HT1080 (cell line): ENCODE data around the gene DAB2IP. TPM values are rescaled to one million over a fixed set of nuclear protein-coding genes. Genes with fewer than 3 reads are reported as not detected.
"Not testable (repeated sequence)": the region's sequence is repeated elsewhere in the genome, so short reads cannot be mapped to it uniquely, and the experiment has no call there.

ENCODE experiments used
- DNase-seq: peaks from one replicate; pipeline ENCODE4 v3.0.0-alpha.2; 2015; ENCODE audit warnings: low read depth
- total RNA-seq: library from RNA; depleted of rRNA; stranded (reverse); fragments of >200 nt; shearing (Covaris generic); gene quantifications from 2 replicates; pipeline ENCODE4 v1.2.3, GENCODE V29; 2014

DAB2IP gene
- total RNA-seq, 1 experiment from 2014 or later: 16.6 TPM

GRCh38 chr9:121785673-121786542, 134.5 kb downstream of the DAB2IP start:
- no peak for DNase-seq

DNA sequence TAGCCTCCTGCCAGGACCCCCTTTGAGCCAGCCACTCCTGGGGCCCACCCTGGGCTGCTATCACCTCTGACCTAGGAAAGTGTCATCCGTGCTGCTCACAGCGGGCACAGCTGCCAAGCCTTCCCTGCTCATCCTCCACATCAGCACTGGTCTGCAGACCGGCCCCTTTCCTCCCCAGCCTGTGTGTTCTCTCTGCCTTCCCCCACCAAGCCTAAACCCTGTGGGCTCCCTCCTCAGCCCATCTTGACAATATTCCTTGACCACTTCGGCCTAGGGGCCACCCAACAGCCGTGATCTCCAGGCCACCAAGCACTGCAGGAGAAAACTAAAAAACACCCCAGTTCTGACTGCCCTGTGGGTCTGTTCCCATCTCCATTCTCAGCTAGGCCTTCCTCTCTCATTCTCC, 135.1 kb downstream of the DAB2IP start:
- DNase-seq: no peak

GRCh38 chr9:121786998-121787422, 135.6 kb downstream of the DAB2IP start:
- DNase-seq: no peak

- no peak for DNase-seq
These were observed 137.4 kb downstream of the DAB2IP start for GRCh38 chr9:121788686-121789366.

DNA sequence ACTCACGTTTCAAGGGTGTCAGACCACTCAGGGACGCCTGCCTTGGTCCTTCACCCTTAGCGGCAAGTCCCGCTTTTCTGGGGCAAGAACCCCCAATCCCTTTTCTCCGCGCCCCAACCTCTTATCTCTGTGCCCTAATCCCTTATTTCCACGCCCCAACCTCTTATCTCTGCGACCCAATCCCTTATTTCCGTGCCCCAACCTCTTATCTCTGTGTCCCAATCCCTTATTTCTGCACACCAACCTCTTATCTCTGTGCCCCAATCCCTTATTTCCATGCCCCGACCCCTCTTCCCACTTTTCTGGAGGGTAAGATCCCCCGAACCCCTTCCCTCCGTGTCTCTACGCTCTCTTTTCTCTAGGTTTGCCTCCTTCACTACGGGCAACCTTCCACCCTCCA, 139.4 kb downstream of the DAB2IP start:
- DNase-seq: no peak

DNA sequence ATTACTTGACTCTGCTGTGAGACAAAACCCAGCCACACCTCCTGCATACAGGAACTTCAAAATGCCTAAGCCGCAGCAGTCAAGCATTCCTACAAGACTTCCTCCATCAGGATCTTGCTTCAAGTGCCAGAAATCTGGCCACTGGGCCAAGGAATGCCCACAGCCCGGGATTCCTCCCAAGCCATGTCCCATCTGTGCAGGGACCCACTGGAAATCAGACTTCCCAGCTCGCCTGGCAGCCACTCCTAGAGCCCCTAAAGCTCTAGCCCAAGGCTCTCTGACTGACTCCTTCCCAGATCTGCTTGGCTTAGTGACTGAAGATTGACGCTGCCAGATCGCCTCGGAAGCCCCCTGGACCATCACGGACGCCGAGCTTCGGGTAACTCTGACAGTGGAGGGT, 141.0 kb downstream of the DAB2IP start:
- not testable (repeated sequence) for DNase-seq

GRCh38 chr9:121794334-121794733, 142.9 kb downstream of the DAB2IP start:
- not testable (repeated sequence) for DNase-seq

DNA sequence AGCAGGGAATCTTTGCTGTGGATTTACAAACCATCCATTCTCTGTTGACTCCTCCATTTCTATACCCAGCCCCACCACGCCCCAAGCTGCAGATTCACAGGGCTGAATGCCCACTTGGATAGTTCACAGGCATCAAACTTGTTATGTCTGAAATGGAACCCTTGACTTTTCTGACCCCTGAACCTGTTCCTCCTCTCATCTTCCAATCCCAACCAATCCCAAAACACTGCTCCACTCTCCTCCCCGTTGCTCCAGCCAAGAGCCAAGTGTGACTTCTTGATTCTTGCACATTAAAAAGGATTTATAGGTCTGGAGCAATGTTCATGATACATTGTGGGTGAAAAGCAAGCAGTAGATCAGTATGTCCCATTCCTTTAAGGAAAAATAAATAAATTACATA, 145.6 kb downstream of the DAB2IP start:
- no peak for DNase-seq

GRCh38 chr9:121798941-121799340, 147.5 kb downstream of the DAB2IP start:
- DNase-seq: no peak

DNA sequence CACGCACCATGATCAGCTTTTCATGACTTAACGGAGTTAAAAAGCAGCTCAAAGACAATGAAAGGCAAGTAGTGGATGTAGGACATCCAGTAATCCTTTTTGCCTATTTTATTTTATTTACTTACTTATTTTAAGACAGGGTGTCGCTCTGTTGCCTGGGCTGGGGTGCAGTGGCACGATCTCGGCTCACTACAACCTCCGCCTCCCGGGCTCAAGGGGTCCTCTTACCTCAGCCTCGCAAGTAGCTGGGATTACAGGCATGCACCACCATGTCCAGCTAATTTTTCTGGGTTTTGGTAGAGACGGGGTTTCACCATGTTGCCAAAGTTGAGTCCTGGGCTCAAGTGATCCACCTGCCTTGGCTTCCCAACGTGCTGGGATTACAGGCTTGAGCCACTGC, 148.9 kb downstream of the DAB2IP start:
- no peak for DNase-seq

GRCh38 chr9:121801579-121801978, 150.1 kb downstream of the DAB2IP start:
- DNase-seq: no peak

DNA sequence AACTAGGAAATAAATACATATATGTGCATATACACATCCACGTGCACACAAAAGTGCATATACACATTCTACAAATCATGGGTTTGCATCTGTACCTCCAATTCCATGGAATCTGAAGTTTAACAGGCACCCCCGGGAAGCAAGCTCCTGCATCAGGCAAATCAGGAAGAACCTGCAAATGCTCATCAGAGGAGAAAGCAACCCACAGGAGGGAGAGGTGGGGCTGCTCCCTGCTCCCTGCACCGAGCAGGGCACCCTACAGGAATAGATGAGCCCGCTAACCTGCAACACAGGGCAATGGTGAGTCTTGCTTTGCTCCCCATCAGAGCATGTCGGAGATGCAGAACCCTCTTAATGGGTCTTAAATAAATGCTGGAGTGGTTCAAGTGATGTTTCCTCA, 151.3 kb downstream of the DAB2IP start:
- no peak for DNase-seq

GRCh38 chr9:121807069-121807822, 155.8 kb downstream of the DAB2IP start:
- DNase-seq: no peak

DNA sequence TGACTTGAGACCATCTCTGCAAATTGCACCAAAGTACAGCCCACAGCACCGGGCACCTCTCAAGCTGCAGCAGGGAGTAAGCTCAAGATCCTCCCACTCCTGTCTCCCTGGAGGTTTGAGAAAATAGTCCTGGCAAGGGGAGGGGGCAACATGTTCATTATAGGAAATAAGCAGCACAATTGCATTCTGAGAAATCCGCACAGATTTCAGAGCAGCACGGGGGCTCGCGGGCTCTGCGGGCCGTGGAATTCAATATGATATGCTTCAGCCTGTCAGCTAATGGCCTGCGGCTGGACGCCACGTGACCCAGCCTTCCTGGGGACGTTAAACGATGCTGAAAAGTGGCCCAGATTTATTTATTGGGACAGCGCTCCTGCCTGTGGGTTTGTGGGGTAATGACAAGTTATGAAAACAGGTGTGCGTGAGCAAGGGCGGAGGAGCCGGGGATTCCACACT, 156.4 kb downstream of the DAB2IP start:
- no peak for DNase-seq

- no peak for DNase-seq
These were observed 157.3 kb downstream of the DAB2IP start for GRCh38 chr9:121808781-121809180.

- DNase-seq: no peak
These were observed 158.1 kb downstream of the DAB2IP start for GRCh38 chr9:121809356-121810050.

DNA sequence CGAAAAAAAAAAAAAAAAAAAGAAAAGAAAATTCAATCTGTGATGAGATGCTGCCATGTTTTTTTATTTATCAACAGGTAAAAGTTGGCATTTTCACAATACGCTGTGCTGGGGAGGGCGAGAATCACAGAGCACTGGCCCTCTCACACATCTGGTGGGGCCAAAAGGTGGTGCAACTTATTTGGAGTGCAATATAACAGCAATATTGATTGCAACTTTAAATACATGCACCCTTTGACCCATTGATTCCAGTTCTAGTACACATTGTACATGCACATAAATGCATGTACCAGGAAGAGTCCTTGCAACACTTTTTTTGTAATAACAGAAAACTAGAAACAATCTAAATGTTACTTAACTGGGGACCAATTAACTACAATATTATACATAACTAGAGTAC, 159.1 kb downstream of the DAB2IP start:
- DNase-seq: no peak

GRCh38 chr9:121811140-121811539, 159.7 kb downstream of the DAB2IP start:
- DNase-seq: no peak

DNA sequence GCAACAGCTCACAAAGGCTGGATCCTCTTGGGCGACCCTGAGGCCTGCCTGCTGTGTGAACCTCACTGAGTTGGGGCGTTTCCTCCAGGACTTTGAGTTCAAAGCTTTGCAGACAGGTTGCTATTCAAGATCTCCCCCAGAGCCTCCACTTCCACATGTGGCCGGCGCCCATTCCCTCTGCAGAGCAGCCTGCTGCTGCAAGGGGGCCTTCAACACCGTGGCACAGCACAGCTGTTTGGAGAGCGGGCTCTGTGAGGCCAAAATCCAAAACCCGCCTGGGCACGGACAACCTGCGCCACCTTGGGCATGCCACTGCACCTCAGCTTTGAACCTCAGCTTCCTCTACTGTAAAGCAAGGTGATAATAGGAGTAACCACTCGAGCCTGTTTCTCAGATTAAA, 160.3 kb downstream of the DAB2IP start:
- DNase-seq: no peak

- no peak for DNase-seq
These were observed 160.8 kb downstream of the DAB2IP start for GRCh38 chr9:121812159-121812735.
